GM21367 (cell line): ENCODE measurements around the gene PCYOX1L.

Experiments
- ATAC-seq: cut with Tn5 transposase; IDR thresholded peaks from one replicate; pipeline ENCODE4 v1.9.1; 2021; ENCODE audit not compliant: unreplicated experiment

The PCYOX1L gene

DNA sequence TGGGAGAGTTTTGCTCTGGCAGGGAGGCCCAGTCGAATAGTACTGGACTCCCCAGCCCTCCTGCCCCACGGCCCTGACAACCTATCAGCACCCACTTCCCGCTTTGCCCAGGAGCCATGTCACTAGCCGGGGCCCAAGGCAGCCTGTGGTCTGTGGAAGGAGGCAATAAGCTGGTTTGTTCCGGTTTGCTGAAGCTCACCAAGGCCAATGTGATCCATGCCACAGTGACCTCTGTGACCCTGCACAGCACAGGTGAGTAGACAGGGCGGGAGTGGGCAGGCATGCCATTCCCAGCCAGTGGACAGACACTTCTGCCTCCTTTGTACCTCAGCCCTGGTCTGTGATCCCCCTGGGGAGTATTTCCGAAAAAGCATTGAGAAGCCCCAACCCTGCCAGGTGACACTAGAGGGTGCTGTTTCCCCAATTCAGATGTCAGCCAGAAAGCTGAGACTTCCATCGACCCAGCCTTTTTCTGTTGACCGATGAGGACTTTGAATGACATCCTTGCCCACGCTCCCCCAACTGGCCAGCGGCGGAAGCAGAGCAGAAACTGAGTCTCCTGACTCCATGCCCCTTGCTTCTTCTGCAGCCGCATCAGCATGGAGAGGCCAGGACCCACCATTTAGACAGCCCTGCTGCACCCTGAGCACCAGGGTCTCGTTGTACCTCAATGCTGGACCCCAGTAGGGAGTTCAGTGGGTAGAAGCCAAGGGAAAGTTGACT is 9.6 kb downstream of the PCYOX1L start:
- ATAC-seq = peak; percentile 59

DNA sequence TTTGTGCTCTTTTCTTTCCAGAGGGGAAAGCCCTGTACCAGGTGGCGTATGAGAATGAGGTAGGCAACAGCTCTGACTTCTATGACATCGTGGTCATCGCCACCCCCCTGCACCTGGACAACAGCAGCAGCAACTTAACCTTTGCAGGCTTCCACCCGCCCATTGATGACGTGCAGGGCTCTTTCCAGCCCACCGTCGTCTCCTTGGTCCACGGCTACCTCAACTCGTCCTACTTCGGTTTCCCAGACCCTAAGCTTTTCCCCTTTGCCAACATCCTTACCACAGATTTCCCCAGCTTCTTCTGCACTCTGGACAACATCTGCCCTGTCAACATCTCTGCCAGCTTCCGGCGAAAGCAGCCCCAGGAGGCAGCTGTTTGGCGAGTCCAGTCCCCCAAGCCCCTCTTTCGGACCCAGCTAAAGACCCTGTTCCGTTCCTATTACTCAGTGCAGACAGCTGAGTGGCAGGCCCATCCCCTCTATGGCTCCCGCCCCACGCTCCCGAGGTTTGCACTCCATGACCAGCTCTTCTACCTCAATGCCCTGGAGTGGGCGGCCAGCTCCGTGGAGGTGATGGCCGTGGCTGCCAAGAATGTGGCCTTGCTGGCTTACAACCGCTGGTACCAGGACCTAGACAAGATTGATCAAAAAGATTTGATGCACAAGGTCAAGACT is 10.3 kb downstream of the PCYOX1L start:
- no peak for ATAC-seq

GRCh38 chr5:149370878-149371277 is 13.0 kb downstream of the PCYOX1L start:
- no peak for ATAC-seq

- ATAC-seq = peak; percentile 92
Observed at GRCh38 chr5:149371296-149371962, 13.6 kb downstream of the PCYOX1L start.

GRCh38 chr5:149372076-149372795 is 14.4 kb downstream of the PCYOX1L start:
- ATAC-seq = no peak

GRCh38 chr5:149372932-149373331 is 15.1 kb downstream of the PCYOX1L start:
- ATAC-seq = no peak

- no peak for ATAC-seq
Observed at GRCh38 chr5:149374303-149374702, 16.5 kb downstream of the PCYOX1L start.

DNA sequence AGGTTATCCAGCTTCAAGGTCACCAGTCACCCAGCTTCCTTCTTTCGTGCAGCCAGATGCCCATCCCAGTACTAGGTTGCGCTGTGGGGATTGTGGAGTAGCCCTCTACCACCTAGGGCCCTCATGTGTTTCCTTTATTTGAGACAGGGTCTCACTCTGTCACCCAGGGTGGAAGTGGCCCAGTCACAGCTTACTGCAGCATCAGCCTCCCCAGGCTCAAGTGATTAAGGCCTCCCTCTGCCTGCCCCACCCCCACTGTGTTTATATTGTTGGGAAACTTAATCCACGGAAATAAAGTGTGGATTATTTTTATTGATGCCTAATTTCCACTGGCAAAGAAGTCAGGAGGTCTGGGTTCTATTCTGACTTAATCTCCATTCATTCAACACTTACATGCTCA is 17.0 kb downstream of the PCYOX1L start:
- no peak for ATAC-seq

- no peak for ATAC-seq
Observed at GRCh38 chr5:149375434-149375833, 17.6 kb downstream of the PCYOX1L start.

DNA sequence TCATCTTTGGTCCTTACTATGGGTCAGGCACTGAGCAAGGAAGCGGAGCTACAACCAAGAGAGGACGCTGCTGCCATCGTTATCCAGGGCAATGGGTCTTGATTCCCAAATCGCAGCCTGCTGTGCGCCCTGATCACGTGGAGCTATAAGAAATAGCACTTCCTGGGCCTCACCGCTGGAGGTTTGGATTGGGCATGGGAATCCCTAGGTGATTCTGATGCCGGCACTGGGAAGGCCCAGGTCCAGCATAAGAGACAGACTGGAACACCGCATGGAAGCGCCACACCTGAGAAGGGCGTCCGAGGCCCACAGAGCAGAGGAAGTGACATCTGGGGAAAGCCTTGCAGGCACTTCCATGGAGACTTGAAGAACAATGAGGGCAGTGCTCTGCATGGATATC is 18.3 kb downstream of the PCYOX1L start:
- no peak for ATAC-seq

GRCh38 chr5:149376711-149377447 is 19.0 kb downstream of the PCYOX1L start:
- no peak for ATAC-seq

DNA sequence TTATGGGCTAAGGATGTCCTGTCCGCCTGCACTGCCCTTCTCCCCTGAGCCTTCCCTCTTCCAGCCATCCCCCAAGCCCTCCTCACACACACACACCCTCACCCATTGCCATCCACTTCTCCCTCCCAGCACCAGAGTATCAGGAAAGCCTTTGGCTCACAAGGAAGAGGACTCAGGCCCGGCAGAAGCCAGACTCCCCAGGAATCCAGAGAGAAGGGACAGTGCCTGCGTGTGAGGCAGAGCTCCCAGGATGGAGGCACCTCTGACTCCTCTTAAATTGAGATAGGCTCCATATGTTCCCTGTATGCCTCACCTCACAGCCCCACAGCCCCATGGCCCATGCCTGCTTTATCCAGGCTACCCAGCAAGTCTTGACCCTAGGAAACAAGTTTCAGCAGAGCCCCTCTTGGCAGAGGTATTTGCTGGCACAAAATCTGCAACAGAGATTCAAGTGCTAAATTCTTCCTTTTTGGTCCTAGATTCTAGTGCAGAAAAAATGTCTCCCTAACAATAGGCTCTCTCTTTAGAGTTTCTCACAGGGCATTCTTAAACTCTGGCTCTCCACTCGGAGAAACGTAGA is 20.5 kb downstream of the PCYOX1L start:
- ATAC-seq = no peak

GRCh38 chr5:149379177-149379761 is 21.4 kb downstream of the PCYOX1L start, which contains the start of gene IL17B:
IL17B (minus strand) TSS chr5:149379292; CDS start chr5:149379225, 67 bp downstream.
- no peak for ATAC-seq

- no peak for ATAC-seq
Observed at GRCh38 chr5:149379818-149380374, 22.1 kb downstream of the PCYOX1L start.

- ATAC-seq = no peak
Observed at GRCh38 chr5:149380466-149381121, 22.7 kb downstream of the PCYOX1L start.

DNA sequence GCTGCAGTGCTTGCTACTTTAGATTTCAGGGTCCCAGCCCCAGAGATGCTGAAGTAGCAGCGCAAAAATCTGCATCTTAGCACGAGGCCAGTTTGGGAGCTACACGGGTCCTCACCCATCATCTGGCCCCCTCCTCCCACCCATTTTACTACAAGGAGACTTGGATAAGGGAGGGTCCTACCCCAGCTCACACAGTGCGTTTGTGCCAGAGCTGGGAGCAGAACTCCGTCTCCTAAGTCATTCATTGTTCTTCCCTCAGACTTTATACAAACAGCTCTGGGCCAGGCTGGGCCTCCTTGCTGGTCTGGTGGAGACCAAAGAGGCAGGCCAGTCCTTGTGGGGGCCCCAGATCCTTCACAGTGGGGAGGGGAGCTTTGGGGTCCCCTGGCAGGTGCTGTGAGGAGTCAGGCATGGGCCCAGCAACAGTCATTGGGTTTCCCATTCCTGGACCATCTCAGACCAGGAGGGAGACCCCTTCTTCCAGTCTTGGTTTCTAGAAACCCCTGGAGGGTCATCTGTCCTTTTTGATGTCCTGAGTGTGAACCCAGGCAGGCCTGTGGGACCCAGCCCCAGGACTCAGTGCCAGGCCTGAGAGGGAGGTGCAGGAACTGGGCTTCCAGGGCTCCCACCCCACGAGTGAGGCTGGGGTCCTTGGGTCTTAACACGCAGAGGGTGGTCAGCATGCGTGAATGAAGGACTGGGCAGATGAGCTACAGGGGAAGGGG is 23.6 kb downstream of the PCYOX1L start:
- no peak for ATAC-seq

GRCh38 chr5:149381986-149382338 is 24.1 kb downstream of the PCYOX1L start:
- peak; percentile 68 for ATAC-seq

DNA sequence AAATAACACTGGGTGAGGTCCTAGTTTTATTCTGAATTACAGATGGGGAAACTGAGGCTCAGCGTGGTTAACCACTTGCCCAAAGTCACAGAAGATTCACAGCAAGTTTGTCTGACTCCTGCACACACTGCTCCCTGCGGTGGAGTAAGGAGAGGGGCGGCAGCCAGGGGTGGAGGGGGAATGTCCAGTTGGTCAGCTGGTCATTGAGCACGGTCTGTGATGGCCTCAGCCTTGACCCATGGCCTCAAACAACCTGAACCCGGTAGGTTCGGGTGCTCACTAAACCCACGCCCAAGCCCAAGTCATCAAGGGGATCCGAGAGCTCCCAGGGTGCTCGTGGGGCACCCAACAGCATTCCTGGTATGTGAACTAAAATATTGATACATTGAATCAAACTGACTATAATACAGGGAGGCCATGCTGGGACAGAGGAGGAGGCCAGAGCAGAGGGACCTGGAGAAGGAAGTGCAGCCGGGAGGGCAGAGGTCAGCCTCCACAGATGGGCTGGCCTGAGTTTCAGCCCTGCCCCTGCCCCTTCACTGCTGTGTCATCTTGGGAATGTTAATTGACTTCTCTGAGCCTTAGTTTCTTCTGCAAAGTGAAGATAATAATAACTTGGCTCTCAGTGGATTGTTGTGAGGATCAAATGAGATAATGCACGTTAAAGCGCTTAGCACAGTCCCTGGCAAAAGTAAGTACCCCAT is 24.8 kb downstream of the PCYOX1L start:
- no peak for ATAC-seq
